DND-41 (cell line): ENCODE results near the gene CFAP77.

Experiments used
- ATAC-seq: fragments of 200-7000 bp; cut with Tn5 transposase; 3 replicates; pipeline ENCODE4 v1.9.1; 2021; ENCODE audit warnings: low read depth; ENCODE audit not compliant: insufficient read depth
- DNase-seq: peaks from one replicate; pipeline ENCODE4 v3.0.0-alpha.2; 2020
- H2AFZ ChIP-seq: 2 replicates; pipeline ENCODE4 v1.6.0; 2012; ENCODE audit warnings: low read depth, low read length
- H3K27ac ChIP-seq: 2 replicates; pipeline ENCODE4 v1.5.1; 2012; ENCODE audit warnings: low read length, inconsistent platforms
- H3K27me3 ChIP-seq: fragments of 200-600 bp; sonication (generic); 2 replicates; pipeline ENCODE4 v1.6.0; 2012; ENCODE audit warnings: low read length, mild to moderate bottlenecking, inconsistent platforms; ENCODE audit not compliant: insufficient read depth, poor library complexity
- H3K36me3 ChIP-seq: 2 replicates; pipeline ENCODE4 v1.5.1; 2012; ENCODE audit warnings: low read length, inconsistent platforms; ENCODE audit not compliant: insufficient read depth
- H3K4me1 ChIP-seq: 2 replicates; pipeline ENCODE4 v1.5.1; 2012; ENCODE audit warnings: mild to moderate bottlenecking, low read length; ENCODE audit not compliant: insufficient read depth
- H3K4me2 ChIP-seq: 2 replicates; pipeline ENCODE4 v1.6.0; 2012; ENCODE audit warnings: mild to moderate bottlenecking, moderate library complexity, low read length, inconsistent platforms; ENCODE audit not compliant: insufficient read depth
- H3K4me3 ChIP-seq, 2 experiments: fragments of 200-600 bp in 1 of 2; shearing (Covaris generic) in 1 of 2; 2 replicates each; pipeline ENCODE4 v1.5.1; 2012 to 2016; ENCODE audit warnings: inconsistent platforms in 2 of 2, low read length in 2 of 2, mild to moderate bottlenecking in 2 of 2, low read depth in 1 of 2, moderate library complexity in 1 of 2
- H3K79me2 ChIP-seq: 2 replicates; pipeline ENCODE4 v1.6.0; 2012; ENCODE audit warnings: low read length, inconsistent platforms; ENCODE audit not compliant: insufficient read depth
- H3K9ac ChIP-seq: 2 replicates; pipeline ENCODE4 v1.6.0; 2012; ENCODE audit warnings: low read depth, mild to moderate bottlenecking, inconsistent platforms, low read length, moderate library complexity
- H3K9me3 ChIP-seq: 2 replicates; pipeline ENCODE4 v1.5.1; 2012; ENCODE audit warnings: low read length, moderate library complexity, mild to moderate bottlenecking, inconsistent platforms; ENCODE audit not compliant: insufficient read depth, severe bottlenecking
- H4K20me1 ChIP-seq: 2 replicates; pipeline ENCODE4 v1.6.0; 2012; ENCODE audit warnings: low read length; ENCODE audit not compliant: insufficient read depth
- EZH2 ChIP-seq: IDR thresholded peaks from 3 replicates; pipeline ENCODE4 v1.6.1; 2012; ENCODE audit warnings: borderline replicate concordance, low read depth, mild to moderate bottlenecking, moderate library complexity, low read length, inconsistent platforms; ENCODE audit not compliant: severe bottlenecking
- TF ChIP-seq, protein P1 (sequence below): IDR thresholded peaks from 2 replicates; pipeline ENCODE4 v1.5.1; 2012; ENCODE audit warnings: borderline replicate concordance, low read length, moderate library complexity, mild to moderate bottlenecking; ENCODE audit not compliant: poor library complexity, severe bottlenecking; ENCODE audit errors: extremely low read depth

The CFAP77 gene

GRCh38 chr9:132592451-132592850 lies 182.4 kb downstream of the CFAP77 start:
- no peaks in the 10 kb centered on the region for H3K9me3 ChIP-seq
- H3K4me1 ChIP-seq = no peaks in the 10 kb centered on the region
- peaks cover 30% of the 10 kb centered on the region for H3K36me3 ChIP-seq
- H3K27ac ChIP-seq = no peak overlapping the region
- H3K4me2 ChIP-seq = no peak overlapping the region
- H3K4me3 ChIP-seq = no peak overlapping the region
- H2AFZ ChIP-seq = no peak overlapping the region
- TF ChIP-seq EZH2 = no peak
- TF ChIP-seq, protein P1, sequence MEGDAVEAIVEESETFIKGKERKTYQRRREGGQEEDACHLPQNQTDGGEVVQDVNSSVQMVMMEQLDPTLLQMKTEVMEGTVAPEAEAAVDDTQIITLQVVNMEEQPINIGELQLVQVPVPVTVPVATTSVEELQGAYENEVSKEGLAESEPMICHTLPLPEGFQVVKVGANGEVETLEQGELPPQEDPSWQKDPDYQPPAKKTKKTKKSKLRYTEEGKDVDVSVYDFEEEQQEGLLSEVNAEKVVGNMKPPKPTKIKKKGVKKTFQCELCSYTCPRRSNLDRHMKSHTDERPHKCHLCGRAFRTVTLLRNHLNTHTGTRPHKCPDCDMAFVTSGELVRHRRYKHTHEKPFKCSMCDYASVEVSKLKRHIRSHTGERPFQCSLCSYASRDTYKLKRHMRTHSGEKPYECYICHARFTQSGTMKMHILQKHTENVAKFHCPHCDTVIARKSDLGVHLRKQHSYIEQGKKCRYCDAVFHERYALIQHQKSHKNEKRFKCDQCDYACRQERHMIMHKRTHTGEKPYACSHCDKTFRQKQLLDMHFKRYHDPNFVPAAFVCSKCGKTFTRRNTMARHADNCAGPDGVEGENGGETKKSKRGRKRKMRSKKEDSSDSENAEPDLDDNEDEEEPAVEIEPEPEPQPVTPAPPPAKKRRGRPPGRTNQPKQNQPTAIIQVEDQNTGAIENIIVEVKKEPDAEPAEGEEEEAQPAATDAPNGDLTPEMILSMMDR = no peak
- no peak for ATAC-seq
- no peak overlapping the region for H3K9ac ChIP-seq
- DNase-seq = no peak
- H3K79me2 ChIP-seq = no peaks in the 10 kb centered on the region
- peaks cover 10% of the 10 kb centered on the region; the same call in 1 of the 2 replicates for H4K20me1 ChIP-seq
- no peaks in the 10 kb centered on the region for H3K27me3 ChIP-seq

DNA sequence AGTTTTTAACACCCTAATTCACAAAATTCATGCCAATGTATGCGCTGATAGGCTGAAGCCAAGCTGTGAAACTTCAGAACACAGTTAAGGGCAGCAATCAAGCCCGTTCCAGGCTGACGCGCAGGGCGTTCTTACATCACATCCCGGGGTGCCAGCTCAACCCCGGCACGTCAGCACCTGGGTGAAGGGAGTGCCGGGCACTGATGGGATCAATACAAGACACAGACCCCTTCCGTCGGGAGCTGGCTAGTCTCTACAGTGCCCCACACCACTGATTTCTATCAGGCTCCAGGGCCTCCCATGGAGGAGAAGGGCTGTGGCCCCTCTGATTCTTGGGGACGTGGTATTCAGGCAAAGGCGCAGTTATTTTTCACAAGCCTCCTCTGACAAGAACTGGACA lies 184.4 kb downstream of the CFAP77 start:
- H3K4me2 ChIP-seq = no peak overlapping the region
- H3K9ac ChIP-seq = no peak overlapping the region
- no peak overlapping the region for H3K27ac ChIP-seq
- no peaks in the 10 kb centered on the region for H3K27me3 ChIP-seq
- TF ChIP-seq EZH2 = no peak
- TF ChIP-seq, protein P1 = no peak
- peaks cover 40% of the 10 kb centered on the region for H3K36me3 ChIP-seq
- H3K79me2 ChIP-seq = no peaks in the 10 kb centered on the region
- no peaks in the 10 kb centered on the region for H3K9me3 ChIP-seq
- DNase-seq = no peak
- no peak overlapping the region for H3K4me3 ChIP-seq
- no peak overlapping the region for H2AFZ ChIP-seq
- H3K4me1 ChIP-seq = no peaks in the 10 kb centered on the region
- no peak for ATAC-seq
- H4K20me1 ChIP-seq = peaks cover 18% of the 10 kb centered on the region; the same call in 1 of the 2 replicates

GRCh38 chr9:132595319-132595718 lies 185.3 kb downstream of the CFAP77 start:
- Histone ChIP-seq H2AFZ (no peak overlapping the region), H3K27me3 (no peaks in the 10 kb centered on the region), H4K20me1 (peaks cover 18% of the 10 kb centered on the region; the same call in 1 of the 2 replicates), H3K36me3 (peaks cover 48% of the 10 kb centered on the region), H3K27ac (no peak overlapping the region), H3K9ac (no peak overlapping the region), H3K4me1 (no peaks in the 10 kb centered on the region), H3K4me3 (no peak overlapping the region), H3K9me3 (no peaks in the 10 kb centered on the region), H3K4me2 (no peak overlapping the region), H3K79me2 (no peaks in the 10 kb centered on the region)
- TF ChIP-seq, protein P1 = no peak
- TF ChIP-seq EZH2 = no peak
- ATAC-seq (no peak), DNase-seq (no peak)

GRCh38 chr9:132596200-132596599 lies 186.2 kb downstream of the CFAP77 start:
- Histone ChIP-seq H3K9me3 (no peaks in the 10 kb centered on the region), H3K4me3 (no peak overlapping the region), H3K79me2 (no peaks in the 10 kb centered on the region), H3K27me3 (no peaks in the 10 kb centered on the region), H4K20me1 (peaks cover 13% of the 10 kb centered on the region; the same call in 1 of the 2 replicates), H3K9ac (no peak overlapping the region), H3K36me3 (peaks cover 57% of the 10 kb centered on the region), H3K27ac (no peak overlapping the region), H3K4me1 (no peaks in the 10 kb centered on the region), H2AFZ (no peak overlapping the region), H3K4me2 (no peak overlapping the region)
- TF ChIP-seq, protein P1 = no peak
- no peak for TF ChIP-seq EZH2
- DNase-seq (no peak), ATAC-seq (no peak)
